Epithelial cell of esophagus (primary cell): ENCODE measurements around the gene ASB2.

Experiments used
- DNase-seq: peaks from one replicate; pipeline ENCODE4 v3.0.0; 2010; ENCODE audit warnings: low read depth
- H3K4me3 ChIP-seq: 2 replicates; pipeline ENCODE4 v1.5.1; 2011; ENCODE audit warnings: mild to moderate bottlenecking, low read length, control low read depth
- CTCF ChIP-seq: IDR thresholded peaks from 2 replicates; pipeline ENCODE4 v1.5.1; 2011; ENCODE audit warnings: low read depth, mild to moderate bottlenecking, low read length, control low read depth, inconsistent platforms; ENCODE audit not compliant: insufficient read depth; ENCODE audit errors: missing control alignments

Gene ASB2

GRCh38 chr14:93950948-93951634 lies 25.3 kb downstream of the ASB2 start:
- no peak overlapping the region for H3K4me3 ChIP-seq
- TF ChIP-seq CTCF = no peak
- no peak for DNase-seq

GRCh38 chr14:93949511-93950075 lies 26.8 kb downstream of the ASB2 start:
- TF ChIP-seq CTCF = no peak
- no peak for DNase-seq
- no peak overlapping the region for H3K4me3 ChIP-seq

- no peak for DNase-seq
- no peak for TF ChIP-seq CTCF
- no peak overlapping the region for H3K4me3 ChIP-seq
Observed at GRCh38 chr14:93947282-93947681, 29.1 kb downstream of the ASB2 start.

GRCh38 chr14:93946541-93947090 lies 29.8 kb downstream of the ASB2 start:
- DNase-seq = peak; percentile 90
- no peak for TF ChIP-seq CTCF
- H3K4me3 ChIP-seq = no peak overlapping the region

GRCh38 chr14:93946104-93946503 lies 30.3 kb downstream of the ASB2 start:
- H3K4me3 ChIP-seq = no peak overlapping the region
- TF ChIP-seq CTCF = no peak
- no peak for DNase-seq

GRCh38 chr14:93945070-93945399 lies 31.3 kb downstream of the ASB2 start:
- H3K4me3 ChIP-seq = no peak overlapping the region
- no peak for TF ChIP-seq CTCF
- DNase-seq = no peak

- no peak for TF ChIP-seq CTCF
- no peak for DNase-seq
- no peak overlapping the region for H3K4me3 ChIP-seq
Observed at GRCh38 chr14:93944348-93945069, 31.9 kb downstream of the ASB2 start.
